Measurements from ENCODE around the gene RFT1.

Gene RFT1

DNA sequence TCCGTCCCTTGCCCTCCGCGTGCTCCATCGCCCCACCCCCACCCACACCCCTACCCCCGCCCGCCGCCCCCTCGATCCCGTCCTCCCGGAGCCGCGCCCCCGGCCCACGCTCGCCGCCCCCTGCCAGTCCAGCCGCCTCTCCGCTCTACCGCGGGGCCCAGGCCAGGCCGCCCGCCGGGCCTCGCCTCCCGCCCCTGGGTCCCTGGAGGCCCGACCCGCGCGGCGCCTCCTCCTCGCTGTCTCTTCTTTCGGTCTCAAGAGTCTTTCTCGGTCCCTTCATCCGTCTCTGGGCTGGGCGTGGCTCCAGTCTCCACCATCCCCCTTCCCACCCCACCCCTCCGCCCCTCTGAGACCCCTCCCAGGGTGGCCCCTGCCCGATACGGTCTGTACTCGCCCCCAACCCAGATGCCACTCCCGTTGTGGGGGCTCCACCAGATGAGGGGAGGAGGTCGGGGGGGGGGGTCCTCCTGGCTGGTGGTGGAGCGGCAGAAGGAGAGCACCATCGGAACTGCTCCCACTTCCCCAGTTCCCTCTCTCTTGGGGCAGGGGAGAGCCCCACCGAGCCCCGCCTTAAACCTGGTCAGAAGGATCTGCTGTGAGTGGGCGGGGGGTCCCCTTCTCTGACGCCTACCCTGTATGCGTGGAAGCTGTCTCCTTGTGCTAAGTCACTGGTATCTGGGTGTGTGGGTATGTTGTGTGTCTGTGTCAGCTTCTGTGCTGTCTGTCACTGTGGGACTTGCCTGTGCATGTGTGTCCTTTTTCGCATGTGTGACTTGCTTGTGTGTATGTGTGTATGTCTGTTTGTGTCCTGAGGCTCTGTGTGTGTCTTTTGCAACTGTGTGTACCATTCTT, 31.8 kb upstream of the RFT1 start:
- no peaks in the 10 kb centered on the region for H3K36me3 ChIP-seq (ENCODE audit: insufficient read depth, low read length)
- H3K4me1 ChIP-seq (ENCODE audit: control insufficient read depth, insufficient read depth, low read length, unreplicated experiment), result peaks cover 32% of the 10 kb centered on the region
- peaks cover 14% of the 10 kb centered on the region for H3K79me2 ChIP-seq (ENCODE audit: control insufficient read depth, insufficient read depth, low read length, unreplicated experiment)
- H3K4me3 ChIP-seq (ENCODE audit: low read depth, low read length), result peak overlapping the region; percentile 98
- no peak overlapping the region for H2AFZ ChIP-seq (ENCODE audit: low read length, unreplicated experiment)
- H3K27me3 ChIP-seq (ENCODE audit: insufficient read depth, low read length), result peaks cover 3% of the 10 kb centered on the region; the same call in 1 of the 2 replicates
- H3K27ac ChIP-seq (ENCODE audit: low read depth, low read length), result no peak overlapping the region

DNA sequence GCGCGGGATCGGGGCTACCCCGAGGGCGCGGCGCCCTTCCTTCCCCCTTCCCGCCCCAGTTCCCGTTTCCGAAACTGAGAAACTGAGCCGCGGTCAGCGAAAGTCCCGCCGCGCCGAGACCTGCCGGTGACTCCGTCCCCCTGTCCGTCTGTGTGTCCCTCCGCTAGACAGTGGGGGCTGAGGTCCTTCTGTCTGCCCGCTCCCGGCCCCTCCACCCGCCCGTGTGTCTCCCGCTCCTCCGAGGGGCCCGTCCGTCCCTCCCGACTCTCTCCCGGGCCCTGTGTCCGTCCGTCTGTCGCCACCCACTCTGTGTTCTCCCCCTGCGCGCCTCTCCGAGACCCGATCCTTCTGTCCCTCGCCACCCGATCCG, 31.2 kb upstream of the RFT1 start:
- peaks cover 26% of the 10 kb centered on the region for H3K4me1 ChIP-seq (ENCODE audit: control insufficient read depth, insufficient read depth, low read length, unreplicated experiment)
- peak overlapping the region; percentile 89 for H2AFZ ChIP-seq (ENCODE audit: low read length, unreplicated experiment)
- H3K36me3 ChIP-seq (ENCODE audit: insufficient read depth, low read length), result no peaks in the 10 kb centered on the region
- H3K27me3 ChIP-seq (ENCODE audit: insufficient read depth, low read length), result peaks cover 7% of the 10 kb centered on the region; the same call in 1 of the 2 replicates
- no peak overlapping the region; the same call in 1 of the 2 replicates for H3K27ac ChIP-seq (ENCODE audit: low read depth, low read length)
- H3K79me2 ChIP-seq (ENCODE audit: control insufficient read depth, insufficient read depth, low read length, unreplicated experiment), result peaks cover 14% of the 10 kb centered on the region
- peak overlapping the region; percentile 98 for H3K4me3 ChIP-seq (ENCODE audit: low read depth, low read length)

DNA sequence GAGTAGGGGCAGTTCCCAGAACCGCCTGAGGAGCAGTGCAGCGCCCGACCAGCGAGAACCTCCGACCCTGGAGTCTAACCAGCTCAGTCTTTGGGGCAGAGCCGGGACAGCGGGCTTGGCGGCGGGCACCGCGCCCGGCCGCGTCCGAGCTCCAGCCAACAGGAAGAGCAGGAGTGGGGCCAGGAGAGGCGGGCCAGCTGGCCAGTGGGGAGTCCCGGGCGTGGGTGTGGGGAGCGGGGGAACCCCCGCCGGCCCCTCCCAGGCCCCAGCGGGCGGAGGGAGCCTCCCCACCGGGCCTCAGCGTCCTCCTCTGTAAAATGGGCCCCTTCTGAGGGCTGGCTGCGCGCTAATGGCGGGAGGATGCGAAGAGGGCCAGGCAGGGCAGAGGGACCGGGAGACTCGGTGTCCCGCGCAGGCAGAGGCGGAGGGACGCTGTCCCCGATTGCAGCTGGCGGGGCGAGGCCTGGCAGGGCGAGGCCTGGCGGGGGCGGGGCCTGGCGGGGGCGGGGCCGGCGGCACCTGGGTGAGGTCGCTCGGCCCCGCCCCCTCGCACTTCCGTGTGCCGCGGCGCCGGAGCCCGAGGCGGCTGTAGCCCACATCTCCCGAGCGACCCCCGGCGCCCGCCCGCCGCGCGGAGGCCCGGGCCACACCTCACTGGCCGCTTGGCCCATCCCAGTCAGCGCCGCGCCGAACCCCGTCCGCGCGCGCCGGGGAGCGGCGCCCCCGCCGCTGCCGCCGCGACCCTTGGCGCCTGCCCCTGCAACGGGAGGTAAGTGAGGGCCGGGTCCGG, 30.6 kb upstream of the RFT1 start, which contains the start of gene PRKCD:
PRKCD (plus strand) TSS at position 550 of the 790 bp plus-strand sequence. CDS start 17,214 bp downstream, outside the sequence.
- H2AFZ ChIP-seq (ENCODE audit: low read length, unreplicated experiment), result peak within 1 kb of the TSS; percentile 89

DNA sequence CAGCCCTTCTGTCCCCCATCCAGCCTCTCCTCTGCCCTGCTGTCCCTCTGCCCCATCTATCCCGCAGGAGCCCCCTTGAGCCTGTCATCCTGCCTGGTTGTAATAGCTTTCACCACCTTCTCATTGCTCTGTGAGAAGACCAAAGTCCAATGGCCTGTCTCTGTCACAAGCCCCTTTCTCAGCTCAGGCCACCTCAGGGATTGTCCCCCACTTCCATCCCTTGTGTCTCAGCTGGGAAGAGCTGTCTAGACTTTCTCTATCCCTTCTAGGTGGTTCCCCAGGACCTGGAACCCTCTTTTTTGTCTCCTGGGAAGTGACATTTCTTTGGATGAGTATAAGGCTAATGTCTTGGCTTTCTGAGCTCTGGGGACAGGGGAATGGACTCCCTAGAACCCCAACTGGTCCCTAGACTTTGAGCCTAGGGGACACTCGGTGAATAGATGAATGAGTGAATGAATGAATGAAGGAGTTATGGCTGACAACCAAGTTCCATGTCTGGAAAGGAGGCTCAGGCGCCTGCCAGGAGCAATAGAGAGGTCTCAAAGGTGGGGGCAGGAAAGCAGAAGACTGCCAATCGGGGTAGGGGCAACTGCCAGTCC, 29.9 kb upstream of the RFT1 start:
- no peaks in the 10 kb centered on the region for H3K36me3 ChIP-seq (ENCODE audit: insufficient read depth, low read length)
- no peak overlapping the region for H3K27ac ChIP-seq (ENCODE audit: low read depth, low read length)
- no peak overlapping the region for H2AFZ ChIP-seq (ENCODE audit: low read length, unreplicated experiment)
- H3K79me2 ChIP-seq (ENCODE audit: control insufficient read depth, insufficient read depth, low read length, unreplicated experiment), result peaks cover 14% of the 10 kb centered on the region
- H3K4me1 ChIP-seq (ENCODE audit: control insufficient read depth, insufficient read depth, low read length, unreplicated experiment), result peaks cover 23% of the 10 kb centered on the region
- H3K27me3 ChIP-seq (ENCODE audit: insufficient read depth, low read length), result peaks cover 7% of the 10 kb centered on the region; the same call in 1 of the 2 replicates
- H3K4me3 ChIP-seq (ENCODE audit: low read depth, low read length), result peak overlapping the region; percentile 98

More for the DNA sequence above, 30.6 kb upstream of the RFT1 start, which contains the start of gene PRKCD:
- H3K36me3 ChIP-seq (ENCODE audit: insufficient read depth, low read length), result no peaks in the 10 kb centered on the region
- peaks cover 14% of the 10 kb centered on the region for H3K79me2 ChIP-seq (ENCODE audit: control insufficient read depth, insufficient read depth, low read length, unreplicated experiment)
- peaks cover 23% of the 10 kb centered on the region for H3K4me1 ChIP-seq (ENCODE audit: control insufficient read depth, insufficient read depth, low read length, unreplicated experiment)
- H3K4me3 ChIP-seq (ENCODE audit: low read depth, low read length), result peak within 1 kb of the TSS; percentile 98
- peaks cover 7% of the 10 kb centered on the region; the same call in 1 of the 2 replicates for H3K27me3 ChIP-seq (ENCODE audit: insufficient read depth, low read length)
- no peak within 1 kb of the TSS; the same call in 1 of the 2 replicates for H3K27ac ChIP-seq (ENCODE audit: low read depth, low read length)

DNA sequence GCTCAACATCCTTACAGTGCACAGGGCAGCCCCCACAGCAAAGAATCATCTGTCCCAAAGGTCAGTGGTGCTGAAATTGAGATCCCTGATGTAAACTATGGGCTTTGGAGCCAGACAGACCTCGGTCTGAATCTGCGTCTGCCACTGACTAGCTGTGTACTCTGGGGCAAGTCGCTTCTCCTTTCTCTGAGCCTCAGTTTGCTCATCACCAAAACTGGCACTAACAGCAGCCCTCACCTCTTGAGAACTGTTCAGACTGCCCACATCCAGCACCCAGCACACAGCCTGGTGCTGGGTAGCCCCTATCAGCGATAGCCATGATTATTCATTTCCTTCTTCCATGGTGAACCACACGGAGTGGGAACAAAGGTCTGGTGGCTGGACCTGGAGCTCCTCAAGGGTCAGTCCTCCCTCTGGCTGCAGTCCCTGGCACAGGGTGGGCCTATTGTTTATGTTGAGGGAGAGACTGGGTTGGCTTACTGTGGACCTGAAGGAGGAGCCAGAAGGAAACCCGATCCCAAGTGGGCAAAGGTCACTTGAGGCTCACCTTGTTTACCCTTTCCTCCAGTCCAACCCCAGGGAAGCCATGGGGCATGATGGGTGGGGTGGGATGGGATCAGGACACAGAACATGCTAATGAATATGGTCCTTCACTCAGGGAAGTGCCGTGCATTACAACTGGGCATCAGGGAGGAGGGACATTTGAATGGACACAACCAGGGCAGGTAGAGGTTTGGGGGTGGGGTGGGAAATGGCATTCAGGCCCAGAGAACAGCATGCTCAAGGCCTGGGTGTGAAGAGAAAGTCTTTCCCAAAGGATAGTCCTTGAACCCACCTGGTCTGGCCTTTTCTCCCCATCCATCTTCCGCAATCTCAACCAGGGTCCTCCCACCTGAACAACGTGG, 29.2 kb upstream of the RFT1 start:
- H2AFZ ChIP-seq (ENCODE audit: low read length, unreplicated experiment), result no peak overlapping the region
- H3K36me3 ChIP-seq (ENCODE audit: insufficient read depth, low read length), result no peaks in the 10 kb centered on the region
- peaks cover 7% of the 10 kb centered on the region; the same call in 1 of the 2 replicates for H3K27me3 ChIP-seq (ENCODE audit: insufficient read depth, low read length)
- H3K27ac ChIP-seq (ENCODE audit: low read depth, low read length), result no peak overlapping the region
- peaks cover 23% of the 10 kb centered on the region for H3K4me1 ChIP-seq (ENCODE audit: control insufficient read depth, insufficient read depth, low read length, unreplicated experiment)
- peaks cover 14% of the 10 kb centered on the region for H3K79me2 ChIP-seq (ENCODE audit: control insufficient read depth, insufficient read depth, low read length, unreplicated experiment)
- H3K4me3 ChIP-seq (ENCODE audit: low read depth, low read length), result peak overlapping the region; percentile 98; the same call in 1 of the 2 replicates

DNA sequence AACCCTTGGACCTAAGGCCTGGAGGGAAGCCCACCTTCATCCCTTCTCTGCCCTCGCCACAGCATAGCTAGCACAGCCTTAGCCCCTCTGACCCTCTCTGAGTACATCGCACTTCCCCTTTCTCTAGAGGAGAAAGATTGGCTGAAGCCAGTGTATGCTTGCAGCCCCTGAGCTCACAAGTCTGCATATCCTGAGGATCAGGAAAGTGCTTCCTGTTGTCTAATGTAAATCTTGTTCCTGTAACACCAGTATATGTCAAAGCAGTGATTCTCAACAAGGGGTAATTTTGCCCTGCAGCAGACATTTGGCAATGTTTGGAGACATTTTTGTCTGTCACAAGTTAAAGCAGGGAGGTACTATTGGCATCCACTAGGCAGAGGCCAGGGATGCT, 28.5 kb upstream of the RFT1 start:
- Histone ChIP-seq H3K36me3 (ENCODE audit: insufficient read depth, low read length) (no peaks in the 10 kb centered on the region), H3K4me1 (ENCODE audit: control insufficient read depth, insufficient read depth, low read length, unreplicated experiment) (peaks cover 23% of the 10 kb centered on the region), H3K27ac (ENCODE audit: low read depth, low read length) (no peak overlapping the region), H2AFZ (ENCODE audit: low read length, unreplicated experiment) (no peak overlapping the region), H3K4me3 (ENCODE audit: low read depth, low read length) (no peak overlapping the region), H3K79me2 (ENCODE audit: control insufficient read depth, insufficient read depth, low read length, unreplicated experiment) (peaks cover 9% of the 10 kb centered on the region), H3K27me3 (ENCODE audit: insufficient read depth, low read length) (peaks cover 7% of the 10 kb centered on the region; the same call in 1 of the 2 replicates)

DNA sequence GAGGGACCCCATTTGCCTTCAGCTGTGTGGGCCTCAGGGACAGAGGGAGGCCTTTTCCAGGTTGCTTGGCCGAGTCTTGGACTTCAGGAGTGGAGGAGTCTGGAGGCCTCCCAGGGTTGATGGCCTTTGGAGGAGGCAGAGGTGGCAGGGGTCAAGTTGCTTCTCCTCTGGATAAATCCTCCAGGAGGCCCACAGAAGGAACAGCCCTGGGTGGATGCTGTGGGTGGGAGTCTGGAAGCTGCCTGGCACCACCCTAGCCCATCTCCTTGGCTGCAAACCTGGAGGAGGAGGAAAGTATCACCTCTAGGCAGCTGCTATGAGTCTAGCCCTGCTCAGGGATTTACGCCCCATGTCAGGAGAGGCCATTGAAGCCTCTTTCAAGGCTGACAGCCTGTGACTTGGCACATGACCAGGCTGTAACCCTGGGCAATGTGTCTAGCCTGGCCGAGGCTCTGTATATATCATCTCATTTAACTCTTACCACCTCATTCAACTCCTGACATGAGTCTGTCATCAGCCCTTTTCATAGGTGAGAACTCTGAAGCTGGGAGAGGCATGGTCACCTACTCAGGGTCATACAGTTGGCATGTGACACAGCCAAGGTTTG, 27.8 kb upstream of the RFT1 start:
- Histone ChIP-seq H3K4me3 (ENCODE audit: low read depth, low read length) (no peak overlapping the region), H3K27me3 (ENCODE audit: insufficient read depth, low read length) (peaks cover 7% of the 10 kb centered on the region; the same call in 1 of the 2 replicates), H3K4me1 (ENCODE audit: control insufficient read depth, insufficient read depth, low read length, unreplicated experiment) (peaks cover 22% of the 10 kb centered on the region), H3K36me3 (ENCODE audit: insufficient read depth, low read length) (no peaks in the 10 kb centered on the region), H3K79me2 (ENCODE audit: control insufficient read depth, insufficient read depth, low read length, unreplicated experiment) (peaks cover 9% of the 10 kb centered on the region), H2AFZ (ENCODE audit: low read length, unreplicated experiment) (no peak overlapping the region), H3K27ac (ENCODE audit: low read depth, low read length) (no peak overlapping the region)

DNA sequence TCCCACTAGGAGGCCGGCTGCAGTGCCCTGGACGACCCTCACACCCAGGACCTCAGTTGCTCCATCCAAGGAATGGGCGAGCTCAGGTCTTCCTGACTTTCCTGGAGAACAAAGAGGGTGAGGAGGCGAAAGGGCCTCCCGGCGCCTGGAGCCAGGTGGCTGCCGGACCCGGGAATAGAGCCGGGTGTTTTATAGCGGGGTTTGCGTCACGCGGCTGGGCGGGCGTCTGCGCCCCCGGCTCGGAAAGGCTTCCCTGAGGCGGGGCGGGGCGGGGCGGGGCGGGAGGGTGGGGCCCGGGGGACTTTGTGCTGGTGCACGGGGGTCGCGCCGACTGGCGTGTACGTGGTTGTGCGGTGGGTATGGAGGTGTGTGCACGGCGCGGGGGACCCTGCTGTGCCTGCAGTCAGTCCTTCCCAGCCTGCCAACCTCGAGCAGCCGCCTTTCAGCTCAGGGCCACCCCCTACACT, 26.2 kb upstream of the RFT1 start:
- no peak overlapping the region for H3K27ac ChIP-seq (ENCODE audit: low read depth, low read length)
- H3K4me1 ChIP-seq (ENCODE audit: control insufficient read depth, insufficient read depth, low read length, unreplicated experiment), result peaks cover 15% of the 10 kb centered on the region
- H3K79me2 ChIP-seq (ENCODE audit: control insufficient read depth, insufficient read depth, low read length, unreplicated experiment), result peaks cover 5% of the 10 kb centered on the region
- H3K4me3 ChIP-seq (ENCODE audit: low read depth, low read length), result no peak overlapping the region
- H3K27me3 ChIP-seq (ENCODE audit: insufficient read depth, low read length), result peaks cover 7% of the 10 kb centered on the region; the same call in 1 of the 2 replicates
- no peaks in the 10 kb centered on the region for H3K36me3 ChIP-seq (ENCODE audit: insufficient read depth, low read length)
- H2AFZ ChIP-seq (ENCODE audit: low read length, unreplicated experiment), result no peak overlapping the region

DNA sequence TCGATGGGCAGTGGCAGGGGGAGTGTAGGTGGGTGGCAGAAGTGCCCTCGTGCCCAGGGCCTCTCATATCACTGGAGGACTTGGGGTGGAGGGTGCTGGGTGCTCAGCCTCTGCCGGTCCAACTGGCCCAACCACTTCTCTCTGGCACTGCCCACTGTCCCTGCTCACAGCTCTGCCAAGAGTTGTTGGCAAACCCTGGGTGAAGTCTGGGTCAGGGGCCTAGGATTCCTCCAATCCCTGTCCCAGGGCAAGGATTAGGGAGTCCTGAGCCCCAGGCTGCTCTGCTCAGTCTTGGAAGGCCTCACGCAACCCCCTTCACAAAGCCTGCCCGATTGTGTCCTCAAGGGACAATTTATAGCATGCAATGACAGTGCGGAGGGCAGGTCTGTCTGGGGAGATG, 25.5 kb upstream of the RFT1 start:
- no peaks in the 10 kb centered on the region for H3K36me3 ChIP-seq (ENCODE audit: insufficient read depth, low read length)
- no peak overlapping the region for H2AFZ ChIP-seq (ENCODE audit: low read length, unreplicated experiment)
- no peak overlapping the region for H3K4me3 ChIP-seq (ENCODE audit: low read depth, low read length)
- peaks cover 7% of the 10 kb centered on the region; the same call in 1 of the 2 replicates for H3K27me3 ChIP-seq (ENCODE audit: insufficient read depth, low read length)
- no peak overlapping the region for H3K27ac ChIP-seq (ENCODE audit: low read depth, low read length)
- H3K4me1 ChIP-seq (ENCODE audit: control insufficient read depth, insufficient read depth, low read length, unreplicated experiment), result peaks cover 18% of the 10 kb centered on the region
- H3K79me2 ChIP-seq (ENCODE audit: control insufficient read depth, insufficient read depth, low read length, unreplicated experiment), result peaks cover 5% of the 10 kb centered on the region
